Tibial artery (tissue), 4 donors: Measurements from ENCODE around the gene SLC6A6.
A peak's percentile ranks its signal among the peaks of the same experiment; 100 is the strongest.

Experiments
- DNase-seq, 2 donors: peaks; one replicate each; pipeline ENCODE4 v3.0.0-alpha.2; 2019
- H3K27ac ChIP-seq, 2 donors: fragments of 200-600 bp; sonication (generic) in 1 of 2; 1 replicate in 1 of 2; 2 replicates in 1 of 2; pipeline ENCODE4 v1.5.1; 2018 to 2019; ENCODE audit warnings: mild to moderate bottlenecking in 1 of 2
- H3K27me3 ChIP-seq, 2 donors: fragments of 200-600 bp; sonication (generic) in 1 of 2; one replicate each; pipeline versions ENCODE4 v1.5.1 to v1.6.0; 2016 to 2019
- H3K36me3 ChIP-seq, 3 donors: fragments of 200-600 bp; sonication (generic) in 2 of 3; one replicate each; pipeline ENCODE4 v1.5.1; 2016 to 2019; ENCODE audit warnings: mild to moderate bottlenecking in 2 of 3
- H3K4me1 ChIP-seq, 4 donors: fragments of 200-600 bp; sonication (generic) in 2 of 4; 1 replicate in 3 of 4; 2 replicates in 1 of 4; pipeline ENCODE4 v1.5.1; 2016 to 2019
- H3K4me3 ChIP-seq, 2 donors: fragments of 200-600 bp; sonication (generic) in 1 of 2; 1 replicate in 1 of 2; 2 replicates in 1 of 2; pipeline ENCODE4 v1.5.1; 2018 to 2019; ENCODE audit warnings: mild to moderate bottlenecking in 2 of 2
- H3K9me3 ChIP-seq, 3 donors: fragments of 200-600 bp; sonication (generic) in 1 of 3; one replicate each; pipeline ENCODE4 v1.5.1; 2016 to 2019
- intact Hi-C: fragments of 100-400 bp; cut with DNase I; formaldehyde crosslinking; loops from one replicate; pipeline ENCODE4 v1.15.0; 2023; ENCODE audit warnings: low total_unique reads
- TF ChIP-seq, protein P1 (sequence below), 2 experiments: fragments of 200-600 bp in 1 of 2; fragments of 450-650 bp in 1 of 2; IDR thresholded peaks; one replicate each; pipeline ENCODE4 v1.5.1; 2017 to 2019; ENCODE audit warnings: antibody characterized with exemption in 2 of 2, mild to moderate bottlenecking in 1 of 2, moderate library complexity in 1 of 2

SLC6A6 gene

DNA sequence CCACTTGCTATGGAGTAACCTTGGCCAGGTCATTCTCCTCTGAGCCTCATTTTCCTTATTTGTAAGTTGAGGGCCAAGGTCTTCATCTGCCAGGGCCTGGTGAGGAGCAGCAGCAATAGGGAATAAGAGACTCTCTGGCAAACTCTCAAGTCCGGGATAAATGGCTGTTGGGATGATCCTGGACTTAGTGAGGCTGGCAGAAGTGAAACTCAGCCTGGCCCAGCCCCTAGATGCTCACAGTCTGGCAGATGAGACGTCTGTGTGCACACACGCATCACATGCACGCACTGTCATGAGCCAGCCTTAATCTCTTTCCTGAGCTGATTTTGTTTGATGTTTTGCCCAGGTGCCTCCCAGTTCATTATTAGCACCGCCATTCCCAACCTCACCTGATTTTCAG, 26.8 kb downstream of the SLC6A6 start:
- H3K27ac ChIP-seq = no peak overlapping the region
- H3K27me3 ChIP-seq = no peaks in the 10 kb centered on the region
- H3K36me3 ChIP-seq = no peaks in the 10 kb centered on the region
- H3K4me3 ChIP-seq = no peak overlapping the region
- TF ChIP-seq, protein P1, sequence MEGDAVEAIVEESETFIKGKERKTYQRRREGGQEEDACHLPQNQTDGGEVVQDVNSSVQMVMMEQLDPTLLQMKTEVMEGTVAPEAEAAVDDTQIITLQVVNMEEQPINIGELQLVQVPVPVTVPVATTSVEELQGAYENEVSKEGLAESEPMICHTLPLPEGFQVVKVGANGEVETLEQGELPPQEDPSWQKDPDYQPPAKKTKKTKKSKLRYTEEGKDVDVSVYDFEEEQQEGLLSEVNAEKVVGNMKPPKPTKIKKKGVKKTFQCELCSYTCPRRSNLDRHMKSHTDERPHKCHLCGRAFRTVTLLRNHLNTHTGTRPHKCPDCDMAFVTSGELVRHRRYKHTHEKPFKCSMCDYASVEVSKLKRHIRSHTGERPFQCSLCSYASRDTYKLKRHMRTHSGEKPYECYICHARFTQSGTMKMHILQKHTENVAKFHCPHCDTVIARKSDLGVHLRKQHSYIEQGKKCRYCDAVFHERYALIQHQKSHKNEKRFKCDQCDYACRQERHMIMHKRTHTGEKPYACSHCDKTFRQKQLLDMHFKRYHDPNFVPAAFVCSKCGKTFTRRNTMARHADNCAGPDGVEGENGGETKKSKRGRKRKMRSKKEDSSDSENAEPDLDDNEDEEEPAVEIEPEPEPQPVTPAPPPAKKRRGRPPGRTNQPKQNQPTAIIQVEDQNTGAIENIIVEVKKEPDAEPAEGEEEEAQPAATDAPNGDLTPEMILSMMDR (IDR thresholded peaks at IDR 0.05) = no peak
- peak in 1 of 2 donors; percentile 48 for DNase-seq
- H3K9me3 ChIP-seq = no peaks in the 10 kb centered on the region
- intact Hi-C loops = no loop called here
- H3K4me1 ChIP-seq = peaks cover 0 to 30% (median 24%) of the 10 kb centered on the region in 4 donors

DNA sequence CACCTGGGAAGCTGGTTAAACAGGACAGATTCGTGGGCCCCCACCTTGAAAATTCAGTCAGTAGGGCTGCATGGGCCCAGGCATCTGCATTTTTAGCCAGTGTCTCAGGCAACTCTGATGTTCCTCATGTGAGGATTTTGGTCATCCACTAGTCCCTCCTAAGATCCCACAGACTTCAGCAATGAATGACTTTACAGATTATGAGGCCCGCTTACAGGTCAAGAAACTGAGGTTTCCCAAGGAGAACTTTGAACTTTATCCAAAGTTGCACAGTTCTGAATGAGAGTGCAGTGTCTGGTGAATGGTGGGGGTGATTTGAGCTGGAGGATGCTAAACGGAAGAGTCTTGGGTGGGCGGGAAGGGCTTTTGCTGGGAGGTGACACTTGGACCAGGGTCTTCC, 27.2 kb downstream of the SLC6A6 start:
- DNase-seq = no peak
- no peaks in the 10 kb centered on the region for H3K9me3 ChIP-seq
- H3K36me3 ChIP-seq = no peaks in the 10 kb centered on the region
- H3K4me3 ChIP-seq = no peak overlapping the region
- H3K27me3 ChIP-seq = no peaks in the 10 kb centered on the region
- H3K27ac ChIP-seq = no peak overlapping the region
- intact Hi-C loops = no loop called here
- H3K4me1 ChIP-seq = peaks cover 0 to 34% (median 29%) of the 10 kb centered on the region in 4 donors
- TF ChIP-seq, protein P1 (IDR thresholded peaks at IDR 0.05) = no peak

DNA sequence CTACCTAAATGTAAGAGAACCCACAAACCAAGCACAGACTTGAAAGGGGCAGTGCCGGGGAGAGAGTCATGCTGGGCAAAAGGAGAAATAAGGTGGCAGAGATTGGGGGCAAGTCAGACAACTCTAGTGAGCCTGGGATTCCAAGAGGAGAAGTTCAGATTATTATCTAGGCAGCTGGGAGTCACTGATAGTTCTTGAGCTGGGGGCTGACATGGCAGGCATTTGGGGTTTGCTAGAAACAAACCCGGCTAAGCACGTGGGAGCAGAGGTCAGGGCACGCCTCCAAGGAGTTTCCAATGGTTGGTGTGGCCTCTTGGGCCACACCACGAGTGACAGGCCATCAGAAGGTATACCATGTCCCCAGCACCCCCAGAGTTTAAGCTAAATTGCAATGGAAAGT, 27.6 kb downstream of the SLC6A6 start:
- no peak overlapping the region for H3K4me3 ChIP-seq
- TF ChIP-seq, protein P1 (IDR thresholded peaks at IDR 0.05) = no peak
- no peak for DNase-seq
- no peaks in the 10 kb centered on the region for H3K27me3 ChIP-seq
- H3K4me1 ChIP-seq = peaks cover 0 to 38% (median 33%) of the 10 kb centered on the region in 4 donors
- no peaks in the 10 kb centered on the region for H3K9me3 ChIP-seq
- intact Hi-C loops = no loop called here
- H3K27ac ChIP-seq = no peak overlapping the region
- H3K36me3 ChIP-seq = no peaks in the 10 kb centered on the region

DNA sequence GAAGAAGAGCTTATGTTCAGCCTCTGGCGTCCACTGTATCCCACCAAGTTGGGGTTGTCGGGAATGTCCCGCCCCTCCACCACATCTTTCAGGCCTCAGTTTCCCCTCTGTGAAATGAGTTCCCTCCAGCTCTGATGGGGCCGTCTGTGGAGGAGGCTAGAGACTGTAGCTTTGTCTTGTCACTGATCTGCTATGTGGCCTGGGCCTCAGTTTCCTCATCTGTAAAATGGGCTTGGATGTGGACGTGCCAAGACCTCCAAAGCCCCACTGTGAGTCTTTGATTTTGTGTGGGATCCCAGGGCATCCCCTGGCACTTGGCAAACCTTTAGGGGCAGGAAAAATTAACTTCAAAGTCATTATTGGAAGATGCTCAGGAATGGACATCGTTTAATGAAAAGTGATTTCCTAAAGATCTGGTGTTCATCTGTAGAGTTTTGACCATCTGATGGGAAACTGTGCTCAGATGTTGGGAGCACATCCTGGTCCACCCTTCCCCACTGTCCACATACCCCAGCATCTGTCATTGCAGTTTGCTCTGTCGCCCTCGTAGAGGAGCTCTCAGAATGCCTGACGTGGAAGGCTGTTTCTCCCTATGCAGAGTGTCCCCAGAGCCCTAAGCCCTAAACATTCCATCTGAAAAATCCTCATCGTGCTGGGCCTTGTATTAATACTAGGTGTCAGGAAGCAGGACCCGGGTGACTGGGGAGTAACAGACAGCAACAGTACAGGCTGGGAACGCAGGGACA, 28.5 kb downstream of the SLC6A6 start:
- peak overlapping the region; percentile 60 to 77 for H3K27ac ChIP-seq
- intact Hi-C loops = no loop called here
- DNase-seq = no peak
- peaks cover 0 to 41% (median 38%) of the 10 kb centered on the region in 4 donors for H3K4me1 ChIP-seq
- TF ChIP-seq, protein P1 (IDR thresholded peaks at IDR 0.05) = no peak
- no peaks in the 10 kb centered on the region for H3K9me3 ChIP-seq
- H3K4me3 ChIP-seq = no peak overlapping the region
- no peaks in the 10 kb centered on the region for H3K36me3 ChIP-seq
- no peaks in the 10 kb centered on the region for H3K27me3 ChIP-seq

DNA sequence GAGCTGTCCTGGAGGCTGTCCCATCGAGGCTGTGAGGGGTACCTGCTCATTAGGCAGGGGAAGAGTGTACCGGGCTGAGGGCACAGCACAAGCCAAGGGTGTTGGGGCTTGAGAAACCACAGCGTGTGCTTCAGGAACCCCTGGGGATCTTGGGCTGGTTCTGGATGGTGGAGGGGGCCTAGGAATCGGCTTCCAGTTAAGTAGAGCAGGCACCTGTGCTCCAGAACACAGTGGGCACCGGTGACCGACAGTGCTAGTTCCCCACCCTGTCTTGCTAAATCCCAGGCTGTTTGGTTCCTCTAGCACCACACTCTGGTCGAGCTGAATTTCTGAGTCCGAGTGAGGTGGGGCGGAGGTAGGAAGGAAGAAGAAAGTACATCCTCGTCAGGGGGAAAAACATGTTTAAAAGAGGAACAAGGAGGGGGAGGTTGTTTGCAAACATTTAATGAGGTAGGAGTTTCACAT, 29.1 kb downstream of the SLC6A6 start:
- no peak for DNase-seq
- no peaks in the 10 kb centered on the region for H3K9me3 ChIP-seq
- H3K27ac ChIP-seq = peak overlapping the region; percentile 60 to 77
- H3K4me1 ChIP-seq = peaks cover 0 to 41% (median 38%) of the 10 kb centered on the region in 4 donors
- intact Hi-C loops = no loop called here
- H3K27me3 ChIP-seq = no peaks in the 10 kb centered on the region
- TF ChIP-seq, protein P1 (IDR thresholded peaks at IDR 0.05) = no peak
- H3K4me3 ChIP-seq = no peak overlapping the region
- no peaks in the 10 kb centered on the region for H3K36me3 ChIP-seq
